ENCODE results near the gene ICAM5. TPM values are rescaled to one million over a fixed set of nuclear protein-coding genes. Genes with fewer than 3 reads are reported as not detected.
A peak's percentile ranks its signal among the peaks of the same experiment; 100 is the strongest.

ICAM5 gene
- total RNA-seq, 1 donor from 2014 or later = 3.8 TPM

GRCh38 chr19:10295847-10296591 is 6.3 kb downstream of the ICAM5 start:
- H3K27ac Mint-ChIP-seq = no peak overlapping the region
- H3K27me3 Mint-ChIP-seq = peaks cover 72% of the 10 kb centered on the region
- no peaks in the 10 kb centered on the region for H3K9me3 Mint-ChIP-seq
- peak overlapping the region; percentile 67 for H3K4me3 Mint-ChIP-seq
- H3K36me3 Mint-ChIP-seq = no peaks in the 10 kb centered on the region
- TF ChIP-seq CTCF (conservative IDR thresholded peaks at IDR 0.05) = no peak
- no peak for DNase-seq (ENCODE audit: extremely low spot score, unreplicated experiment)
- H3K4me1 Mint-ChIP-seq (ENCODE audit: unreplicated experiment) = peaks cover 15% of the 10 kb centered on the region

GRCh38 chr19:10299545-10300458 is 10.1 kb downstream of the ICAM5 start:
- no peak for DNase-seq (ENCODE audit: extremely low spot score, unreplicated experiment)
- no peak overlapping the region for H3K4me3 Mint-ChIP-seq
- H3K36me3 Mint-ChIP-seq = no peaks in the 10 kb centered on the region
- peaks cover 47% of the 10 kb centered on the region for H3K27me3 Mint-ChIP-seq
- peaks cover 5% of the 10 kb centered on the region for H3K4me1 Mint-ChIP-seq (ENCODE audit: unreplicated experiment)
- no peak for TF ChIP-seq CTCF (conservative IDR thresholded peaks at IDR 0.05)
- H3K9me3 Mint-ChIP-seq = no peaks in the 10 kb centered on the region
- no peak overlapping the region for H3K27ac Mint-ChIP-seq

GRCh38 chr19:10305139-10305806 is 15.5 kb downstream of the ICAM5 start:
- H3K27me3 Mint-ChIP-seq = peaks cover 13% of the 10 kb centered on the region
- H3K4me3 Mint-ChIP-seq = no peak overlapping the region
- H3K9me3 Mint-ChIP-seq = no peaks in the 10 kb centered on the region
- H3K4me1 Mint-ChIP-seq (ENCODE audit: unreplicated experiment) = no peaks in the 10 kb centered on the region
- no peak for DNase-seq (ENCODE audit: extremely low spot score, unreplicated experiment)
- H3K27ac Mint-ChIP-seq = no peak overlapping the region
- no peak for TF ChIP-seq CTCF (conservative IDR thresholded peaks at IDR 0.05)
- H3K36me3 Mint-ChIP-seq = no peaks in the 10 kb centered on the region

- TF ChIP-seq CTCF (conservative IDR thresholded peaks at IDR 0.05) = no peak
- no peaks in the 10 kb centered on the region for H3K36me3 Mint-ChIP-seq
- H3K27ac Mint-ChIP-seq = no peak overlapping the region
- no peak overlapping the region for H3K4me3 Mint-ChIP-seq
- H3K4me1 Mint-ChIP-seq (ENCODE audit: unreplicated experiment) = no peaks in the 10 kb centered on the region
- H3K9me3 Mint-ChIP-seq = no peaks in the 10 kb centered on the region
- peaks cover 10% of the 10 kb centered on the region for H3K27me3 Mint-ChIP-seq
- DNase-seq (ENCODE audit: extremely low spot score, unreplicated experiment) = no peak
These were observed 16.6 kb downstream of the ICAM5 start for GRCh38 chr19:10306327-10306726.

- H3K9me3 Mint-ChIP-seq = no peaks in the 10 kb centered on the region
- H3K27me3 Mint-ChIP-seq = no peaks in the 10 kb centered on the region
- H3K4me1 Mint-ChIP-seq (ENCODE audit: unreplicated experiment) = no peaks in the 10 kb centered on the region
- no peak within 1 kb of the TSS for H3K4me3 Mint-ChIP-seq
- TF ChIP-seq CTCF (conservative IDR thresholded peaks at IDR 0.05) = no peak
- peaks cover 4% of the 10 kb centered on the region for H3K36me3 Mint-ChIP-seq
- no peak within 1 kb of the TSS for H3K27ac Mint-ChIP-seq
- no peak for DNase-seq (ENCODE audit: extremely low spot score, unreplicated experiment)
These were observed 19.7 kb downstream of the ICAM5 start, which contains the start of gene ZGLP1 for GRCh38 chr19:10309423-10309822. Gene ZGLP1, minus strand, starts transcription at chr19:10309815.
